Medulla oblongata (tissue), 1 donor: ENCODE results near the gene RNF220.
A peak's percentile ranks its signal among the peaks of the same experiment; 100 is the strongest.
"Not testable (repeated sequence)": the region's sequence is repeated elsewhere in the genome, so short reads cannot be mapped to it uniquely, and the experiment has no call there.

Experiments
- DNase-seq: peaks from one replicate; pipeline ENCODE4 v3.0.0-alpha.2; 2015; ENCODE audit errors: extremely low spot score

The RNF220 gene

DNA sequence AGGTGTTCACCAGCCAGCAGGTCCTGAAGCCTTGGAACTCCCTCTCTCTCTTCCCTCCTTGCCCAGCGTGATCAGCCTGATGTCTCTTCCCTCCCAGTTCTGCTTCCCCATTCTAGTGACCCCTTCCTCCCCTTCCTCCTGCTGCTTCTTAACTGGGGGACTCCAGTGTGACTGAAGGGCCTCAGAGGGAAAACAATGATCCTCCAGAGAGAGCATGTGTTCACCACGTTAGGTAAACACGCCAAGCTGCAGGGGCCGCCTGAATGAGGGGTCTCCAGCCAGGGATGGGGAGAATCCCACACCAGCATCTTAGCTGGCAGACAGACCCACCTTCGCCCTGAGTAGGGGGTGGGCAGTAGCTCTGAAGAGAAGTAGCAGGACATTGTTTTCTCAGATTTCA lies 144.5 kb downstream of the RNF220 start:
- no peak for DNase-seq

- DNase-seq = no peak
These were observed 148.2 kb downstream of the RNF220 start for GRCh38 chr1:44553127-44553758.

DNA sequence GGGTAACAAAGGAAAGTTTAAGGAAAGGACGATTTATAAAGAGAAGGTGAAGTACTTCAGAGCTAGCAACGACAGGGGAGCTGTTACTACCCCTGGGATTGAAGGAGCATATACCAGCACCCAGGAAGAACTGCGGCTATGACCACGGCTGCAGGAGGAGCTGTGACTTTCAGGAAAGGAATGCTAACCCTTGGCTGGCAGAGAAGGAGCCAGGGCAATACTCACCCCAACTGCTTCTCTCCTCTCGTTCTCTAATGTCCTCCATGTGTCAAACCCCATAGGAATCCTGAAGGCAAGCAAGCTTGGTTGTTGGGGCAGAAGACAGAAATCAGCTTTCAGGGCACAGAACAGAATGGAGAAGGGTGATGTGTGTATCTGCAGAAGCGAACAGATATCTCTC lies 148.7 kb downstream of the RNF220 start:
- DNase-seq = no peak

DNA sequence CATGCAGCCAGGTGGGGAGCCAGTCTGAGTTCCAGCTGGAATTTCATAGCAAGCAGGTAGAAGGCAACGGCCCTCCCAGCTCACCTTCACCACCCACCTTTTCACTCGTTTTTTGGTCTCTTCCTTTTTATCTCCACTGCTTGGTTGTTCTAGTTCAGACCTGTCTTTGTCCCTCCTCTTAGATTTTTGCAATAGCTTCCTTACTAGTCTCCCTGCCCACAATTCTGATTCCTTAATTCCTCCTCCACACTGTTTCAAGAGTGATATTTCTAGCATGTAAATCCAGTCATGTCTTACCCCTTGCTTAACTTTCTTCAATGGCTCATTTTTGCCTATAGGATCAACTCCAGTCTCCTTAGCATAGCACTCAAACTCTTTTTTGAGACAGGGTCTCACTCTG lies 149.7 kb downstream of the RNF220 start:
- no peak for DNase-seq

- DNase-seq = no peak
These were observed 152.7 kb downstream of the RNF220 start for GRCh38 chr1:44557778-44558177.

DNA sequence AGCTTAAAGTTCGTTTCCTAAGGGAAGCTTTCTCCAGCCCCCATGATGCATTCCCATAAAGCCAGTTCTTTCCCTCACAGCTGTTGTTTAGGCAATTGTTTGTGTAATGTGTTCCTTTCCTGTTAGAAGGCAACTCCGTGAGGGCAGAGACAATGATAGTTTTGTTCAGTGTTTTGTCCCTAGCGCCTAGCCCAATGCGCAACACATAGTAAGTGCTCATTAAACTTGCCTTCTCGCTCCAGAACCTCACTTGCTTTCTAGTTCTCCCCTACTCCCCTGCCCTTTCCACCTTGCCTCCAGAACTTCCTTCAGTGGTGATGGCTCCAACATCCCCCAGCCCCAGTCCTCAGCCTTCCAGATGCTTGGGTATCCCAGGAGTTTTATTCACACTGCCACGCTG lies 153.8 kb downstream of the RNF220 start:
- DNase-seq = no peak

- DNase-seq = no peak
These were observed 154.3 kb downstream of the RNF220 start for GRCh38 chr1:44559330-44559729.

DNA sequence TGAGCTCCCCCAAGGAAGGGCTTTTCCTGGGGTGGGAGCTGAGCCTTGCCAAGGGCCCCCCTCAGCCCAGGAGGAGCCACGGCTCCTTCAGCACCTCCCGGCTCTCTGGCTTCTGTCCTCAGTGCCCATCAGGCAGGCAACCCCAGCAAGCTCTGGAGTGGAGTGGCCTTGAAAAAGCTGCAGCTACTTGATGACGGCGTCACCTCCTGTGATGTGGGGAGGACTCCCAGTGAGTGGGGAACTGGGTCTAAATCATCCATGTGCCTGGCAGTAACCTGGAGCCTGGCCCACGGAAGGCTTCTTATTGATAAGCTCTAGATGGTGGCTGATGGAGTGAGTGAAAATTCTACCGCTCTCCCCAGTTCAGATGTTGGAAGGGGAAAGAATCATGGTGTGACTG lies 154.9 kb downstream of the RNF220 start:
- no peak for DNase-seq

- not testable (repeated sequence) for DNase-seq
These were observed 155.6 kb downstream of the RNF220 start for GRCh38 chr1:44560696-44561095.

DNA sequence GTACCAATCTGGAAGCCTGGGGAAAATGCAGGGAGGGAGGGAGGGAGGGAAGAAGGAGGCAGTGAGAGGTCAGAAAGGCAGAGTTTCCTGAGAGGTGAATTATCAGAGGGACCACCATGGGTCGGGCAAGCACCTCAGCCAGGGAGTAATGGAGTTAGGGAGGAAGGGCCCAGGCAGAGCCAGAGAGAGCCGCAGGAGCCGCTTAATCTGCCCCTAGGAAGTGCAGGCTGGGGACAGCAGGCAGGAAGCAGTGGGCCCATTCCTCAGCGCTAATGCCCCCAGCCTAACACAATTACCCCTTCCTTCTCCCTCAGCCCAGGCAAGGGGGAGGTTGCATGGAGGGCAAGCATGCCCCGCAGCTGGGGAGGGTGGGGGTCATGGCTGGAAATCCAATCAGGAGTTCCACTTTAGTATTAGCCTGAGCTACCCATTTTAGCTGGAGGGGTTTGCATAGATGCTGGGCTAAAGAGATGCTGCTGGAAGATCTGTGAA lies 160.2 kb downstream of the RNF220 start:
- no peak for DNase-seq

- no peak for DNase-seq
These were observed 160.8 kb downstream of the RNF220 start for GRCh38 chr1:44565833-44566232.

- no peak for DNase-seq
These were observed 161.4 kb downstream of the RNF220 start for GRCh38 chr1:44566281-44567046.

DNA sequence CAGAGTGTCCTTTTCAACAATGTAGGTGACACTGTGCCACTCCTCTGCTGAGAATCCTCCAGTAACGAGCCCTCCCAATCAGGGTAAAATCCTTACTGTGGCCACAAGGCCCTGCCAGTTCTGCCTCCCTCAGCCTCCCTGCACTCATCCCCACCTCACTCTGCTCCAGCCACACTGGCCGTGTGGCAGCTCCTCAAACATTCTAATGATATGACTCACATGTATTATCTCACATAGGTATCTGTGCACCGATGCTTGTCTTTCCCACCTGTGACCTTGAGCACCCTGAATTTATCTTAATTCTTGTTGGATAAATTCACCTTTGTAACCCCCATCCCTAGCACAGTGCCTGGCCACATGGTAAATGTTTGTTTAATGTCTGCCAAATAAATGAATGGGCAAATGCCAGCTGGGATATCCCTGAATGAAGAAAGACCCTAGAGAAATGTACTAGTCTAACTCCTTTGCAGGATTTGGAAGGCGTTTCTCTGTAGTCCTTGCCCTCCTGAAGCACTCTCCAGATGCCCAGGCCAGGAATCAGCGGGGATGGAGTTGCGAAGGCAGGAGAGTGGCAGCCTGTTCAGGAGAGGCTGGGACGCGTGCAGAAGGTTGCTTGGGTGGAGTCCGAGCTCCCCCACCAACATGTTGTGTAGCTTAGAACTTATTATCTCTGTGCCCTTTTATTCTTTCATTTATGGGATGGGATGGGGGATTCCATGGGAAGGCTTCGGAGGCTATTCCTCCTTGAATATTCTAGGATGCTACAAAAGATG lies 163.3 kb downstream of the RNF220 start:
- DNase-seq = no peak

- DNase-seq = no peak
These were observed 164.4 kb downstream of the RNF220 start for GRCh38 chr1:44569491-44569890.

DNA sequence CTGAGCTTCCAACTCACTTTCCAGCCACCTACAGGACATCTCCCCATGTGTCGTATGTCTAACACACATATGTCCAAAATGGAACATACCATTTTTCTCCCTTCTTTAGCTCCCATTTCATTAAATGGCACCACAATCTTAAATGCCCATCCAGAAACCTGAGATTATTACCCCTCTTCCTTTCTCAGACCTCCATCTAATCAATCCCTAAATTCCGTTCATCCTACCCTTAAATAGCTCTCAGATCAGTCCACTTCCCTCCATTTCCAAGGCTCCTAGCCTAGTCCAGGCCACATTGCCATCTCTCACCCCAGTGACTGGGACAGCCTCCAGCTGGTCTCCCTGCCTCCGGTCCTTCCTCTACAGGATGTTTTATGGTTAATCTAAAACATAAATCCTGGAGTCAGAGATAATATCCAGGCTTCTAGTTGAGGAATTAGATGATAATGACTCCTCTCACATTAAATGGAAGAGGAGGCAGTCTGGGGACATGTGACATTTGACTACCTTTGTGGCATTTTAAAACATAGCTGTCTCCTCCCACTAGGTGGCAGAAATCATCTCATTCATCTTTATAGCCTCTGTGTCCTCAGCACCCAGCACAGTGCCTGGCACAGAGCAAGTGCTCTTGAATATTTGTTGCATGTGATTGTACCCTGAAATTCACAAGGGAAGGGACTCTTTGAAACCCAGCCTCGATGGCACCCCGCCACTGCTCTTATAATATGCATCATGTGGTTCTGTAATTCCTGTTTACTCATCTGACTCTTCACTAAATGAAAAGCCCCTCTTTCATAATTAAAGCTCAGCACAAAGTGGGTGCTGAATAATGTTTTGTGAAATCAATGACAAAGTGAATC lies 166.9 kb downstream of the RNF220 start:
- DNase-seq = peak; percentile 72

GRCh38 chr1:44572572-44572879 lies 167.5 kb downstream of the RNF220 start:
- no peak for DNase-seq

DNA sequence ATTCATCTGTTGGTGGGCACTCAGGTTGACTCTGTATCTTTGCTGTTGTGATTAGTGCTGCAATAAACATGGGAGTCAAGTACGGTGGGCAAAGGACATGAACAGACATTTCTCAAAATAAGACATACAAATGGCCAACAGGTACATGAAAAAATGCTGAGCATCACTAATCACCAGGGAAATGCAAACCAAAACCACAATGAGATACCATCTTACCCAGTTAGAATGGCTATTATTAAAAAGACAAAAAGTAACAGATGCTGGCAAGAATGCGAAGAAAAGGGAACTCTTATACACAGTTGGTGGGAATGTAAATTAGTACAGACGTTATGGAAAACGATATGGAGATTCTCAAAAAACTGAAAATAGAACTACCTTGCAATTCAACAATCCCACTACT lies 170.3 kb downstream of the RNF220 start:
- no peak for DNase-seq

- DNase-seq = peak; percentile 84
These were observed 171.5 kb downstream of the RNF220 start for GRCh38 chr1:44576456-44577150.

- DNase-seq = no peak
These were observed 176.2 kb downstream of the RNF220 start for GRCh38 chr1:44581205-44581604.

DNA sequence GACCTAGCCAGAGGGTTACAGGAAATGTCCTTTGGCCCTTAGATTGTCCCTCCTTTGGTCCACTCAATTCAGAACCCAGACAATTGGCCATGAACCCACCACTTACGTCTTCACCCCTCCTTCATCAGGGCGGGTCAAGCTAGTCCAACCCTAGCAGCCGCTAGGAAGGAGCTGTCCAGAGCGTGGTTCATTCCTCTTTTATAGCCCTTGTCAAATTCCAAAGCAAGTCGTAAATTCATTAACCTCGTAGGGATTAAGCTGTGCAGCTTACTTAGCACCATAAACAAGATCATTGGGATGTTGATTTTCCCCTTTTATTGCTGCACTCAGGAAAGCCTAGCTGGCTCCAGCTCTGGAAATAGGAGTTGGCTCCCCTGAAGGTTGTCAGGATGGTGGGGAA lies 179.1 kb downstream of the RNF220 start:
- no peak for DNase-seq

- no peak for DNase-seq
These were observed 180.4 kb downstream of the RNF220 start for GRCh38 chr1:44585315-44585920.
